Transverse colon (tissue), 4 donors: ENCODE data around the gene NBR1. TPM values are rescaled to one million over a fixed set of nuclear protein-coding genes. Genes with fewer than 3 reads are reported as not detected.
A peak's percentile ranks its signal among the peaks of the same experiment; 100 is the strongest.
"Not testable (repeated sequence)": the region's sequence is repeated elsewhere in the genome, so short reads cannot be mapped to it uniquely, and the experiment has no call there.

ENCODE experiments used
- DNase-seq: peaks from one replicate; pipeline ENCODE4 v3.0.0-alpha.2; 2019
- H3K27ac ChIP-seq, 4 donors: fragments of 200-600 bp; sonication (generic); 2 replicates each; pipeline ENCODE4 v1.5.1; 2016 to 2018; ENCODE audit warnings: inconsistent platforms in 4 of 4
- H3K27me3 ChIP-seq: fragments of 200-600 bp; sonication (generic); 2 replicates; pipeline ENCODE4 v1.5.1; 2017; ENCODE audit warnings: inconsistent platforms
- H3K36me3 ChIP-seq, 4 donors: fragments of 200-600 bp; sonication (generic); 2 replicates each; pipeline ENCODE4 v1.5.1; 2017 to 2019; ENCODE audit warnings: inconsistent platforms in 4 of 4
- H3K4me1 ChIP-seq, 4 donors: fragments of 200-600 bp; sonication (generic); 2 replicates each; pipeline ENCODE4 v1.5.1; 2017 to 2020; ENCODE audit warnings: inconsistent platforms in 4 of 4
- H3K4me3 ChIP-seq, 4 donors: fragments of 200-600 bp; sonication (generic); 1 replicate in 1 of 4; 2 replicates in 3 of 4; pipeline versions ENCODE4 v1.5.1 to v1.6.1; 2017 to 2019; ENCODE audit warnings: inconsistent platforms in 4 of 4
- H3K9me3 ChIP-seq, 2 donors: fragments of 200-600 bp; sonication (generic); 2 replicates each; pipeline ENCODE4 v1.5.1; 2017 to 2019; ENCODE audit warnings: inconsistent platforms in 2 of 2
- EP300 ChIP-seq: sonication (generic); formaldehyde crosslinking; IDR thresholded peaks from one replicate; pipeline ENCODE4 v1.6.1; 2017; ENCODE audit warnings: antibody characterized with exemption, low read depth
- POLR2A ChIP-seq: fragments of 450-650 bp; IDR thresholded peaks from one replicate; pipeline ENCODE4 v1.6.1; 2016; ENCODE audit warnings: antibody characterized with exemption, mild to moderate bottlenecking, moderate library complexity
- POLR2AphosphoS5 ChIP-seq, 3 donors: sonication (generic); formaldehyde crosslinking; IDR thresholded peaks; one replicate each; pipeline ENCODE4 v1.6.1; 2016; ENCODE audit warnings: antibody characterized with exemption in 3 of 3
- WGBS, 2 donors: methylation state at CpG; one replicate each; pipeline ENCODE4 v1.1.5; 2018; ENCODE audit warnings: low coverage in 1 of 2; 5-methylcytosine and 5-hydroxymethylcytosine counted together
- in situ Hi-C, 4 donors: fragments of 200-750 bp; cut with MboI; loops; one replicate each; pipeline versions ENCODE4 v1.15.0 to v1.15.1; 2017; ENCODE audit warnings: low sequenced_read_pairs in 3 of 4, low pct_ligation_motif_present in 1 of 4, low pct_unique_long_range_greater_than_20kb in 1 of 4
- intact Hi-C: fragments of 100-400 bp; cut with DNase I; formaldehyde crosslinking; loops from one replicate; pipeline ENCODE4 v1.15.1; 2023; ENCODE audit warnings: low total_unique reads
- total RNA-seq, 4 donors: library from RNA; depleted of rRNA; stranded (reverse); fragments of >200 nt; gene quantifications; one replicate each; pipeline ENCODE4 v1.1.0, GENCODE V29; 2016
- TF ChIP-seq, protein P1 (sequence below), 5 experiments: fragments of 200-600 bp in 3 of 5; fragments of 450-650 bp in 2 of 5; sonication (generic) in 3 of 5; IDR thresholded peaks; 1 replicate in 2 of 5; 2 replicates in 3 of 5; pipeline ENCODE4 v1.5.1; 2016 to 2017; ENCODE audit warnings: antibody characterized with exemption in 5 of 5, inconsistent platforms in 3 of 5, mild to moderate bottlenecking in 2 of 5, moderate library complexity in 1 of 5

The NBR1 gene
- total RNA-seq, 4 donors from 2014 or later = 62.5 to 156 (median 99.3) TPM

DNA sequence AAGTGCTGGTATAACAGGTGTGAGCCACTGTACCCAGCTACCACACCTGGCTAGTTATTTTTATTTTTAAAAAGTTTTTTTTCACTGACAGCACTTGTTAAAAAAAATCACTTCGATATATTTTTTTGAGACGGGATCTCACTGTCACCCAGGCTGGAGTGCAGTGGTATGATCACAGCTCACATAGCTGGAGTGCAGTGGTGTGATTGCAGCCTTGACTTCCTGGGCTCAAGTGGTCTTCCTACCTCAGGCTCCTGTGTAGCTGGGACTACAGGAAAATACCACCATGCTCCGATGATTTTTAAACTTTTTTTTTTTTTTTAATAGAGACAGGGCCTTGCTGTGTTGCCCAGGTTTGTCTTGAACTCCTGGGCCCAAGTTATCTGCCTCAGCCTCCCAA is 12.9 kb downstream of the NBR1 start:
- no peak for TF ChIP-seq POLR2A
- TF ChIP-seq, protein P1, sequence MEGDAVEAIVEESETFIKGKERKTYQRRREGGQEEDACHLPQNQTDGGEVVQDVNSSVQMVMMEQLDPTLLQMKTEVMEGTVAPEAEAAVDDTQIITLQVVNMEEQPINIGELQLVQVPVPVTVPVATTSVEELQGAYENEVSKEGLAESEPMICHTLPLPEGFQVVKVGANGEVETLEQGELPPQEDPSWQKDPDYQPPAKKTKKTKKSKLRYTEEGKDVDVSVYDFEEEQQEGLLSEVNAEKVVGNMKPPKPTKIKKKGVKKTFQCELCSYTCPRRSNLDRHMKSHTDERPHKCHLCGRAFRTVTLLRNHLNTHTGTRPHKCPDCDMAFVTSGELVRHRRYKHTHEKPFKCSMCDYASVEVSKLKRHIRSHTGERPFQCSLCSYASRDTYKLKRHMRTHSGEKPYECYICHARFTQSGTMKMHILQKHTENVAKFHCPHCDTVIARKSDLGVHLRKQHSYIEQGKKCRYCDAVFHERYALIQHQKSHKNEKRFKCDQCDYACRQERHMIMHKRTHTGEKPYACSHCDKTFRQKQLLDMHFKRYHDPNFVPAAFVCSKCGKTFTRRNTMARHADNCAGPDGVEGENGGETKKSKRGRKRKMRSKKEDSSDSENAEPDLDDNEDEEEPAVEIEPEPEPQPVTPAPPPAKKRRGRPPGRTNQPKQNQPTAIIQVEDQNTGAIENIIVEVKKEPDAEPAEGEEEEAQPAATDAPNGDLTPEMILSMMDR (IDR thresholded peaks at IDR 0.05) = no peak
- TF ChIP-seq EP300 = no peak
- no peak for TF ChIP-seq POLR2AphosphoS5 (IDR thresholded peaks at IDR 0.05)
- Histone ChIP-seq H3K27ac (no peak overlapping the region), H3K4me3 (no peak overlapping the region), H3K36me3 (peaks cover 0 to 75% (median 32%) of the 10 kb centered on the region in 4 donors), H3K9me3 (no peaks in the 10 kb centered on the region), H3K4me1 (no peaks in the 10 kb centered on the region), H3K27me3 (no peaks in the 10 kb centered on the region)
- intact Hi-C loops (no loop called here), in situ Hi-C loops (loop anchor here in 1 of 4 donors (25.0 kb wide), 1 partner anchor 153 kb away; no protein-coding TSS in a partner anchor)
- WGBS, 2 donors = 92 to 100% methylated on average over 2 to 3 of the region's 3 CpGs
- DNase-seq = no peak

DNA sequence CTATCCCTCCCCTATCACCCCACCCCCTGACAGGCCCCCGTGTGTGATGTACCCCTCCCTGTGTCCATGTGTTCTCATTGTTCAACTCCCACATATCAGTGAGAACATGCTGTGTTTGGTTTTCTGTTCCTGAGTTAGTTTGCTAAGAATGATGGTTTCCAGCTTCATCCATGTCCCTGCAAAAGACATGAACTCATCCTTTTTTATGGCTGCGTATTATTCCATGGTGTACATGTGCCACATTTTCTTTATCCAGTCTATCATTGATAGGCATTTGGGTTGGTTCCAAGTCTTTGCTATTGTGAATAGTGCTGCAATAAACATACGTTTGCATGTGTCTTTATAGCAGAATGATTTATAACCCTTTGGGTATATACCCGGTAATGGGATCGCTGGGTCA is 15.6 kb downstream of the NBR1 start:
- in situ Hi-C loops = loop anchor here in 1 of 4 donors (25.0 kb wide), 1 partner anchor 151 kb away; no protein-coding TSS in a partner anchor
- intact Hi-C loops = not testable (repeated sequence)

DNA sequence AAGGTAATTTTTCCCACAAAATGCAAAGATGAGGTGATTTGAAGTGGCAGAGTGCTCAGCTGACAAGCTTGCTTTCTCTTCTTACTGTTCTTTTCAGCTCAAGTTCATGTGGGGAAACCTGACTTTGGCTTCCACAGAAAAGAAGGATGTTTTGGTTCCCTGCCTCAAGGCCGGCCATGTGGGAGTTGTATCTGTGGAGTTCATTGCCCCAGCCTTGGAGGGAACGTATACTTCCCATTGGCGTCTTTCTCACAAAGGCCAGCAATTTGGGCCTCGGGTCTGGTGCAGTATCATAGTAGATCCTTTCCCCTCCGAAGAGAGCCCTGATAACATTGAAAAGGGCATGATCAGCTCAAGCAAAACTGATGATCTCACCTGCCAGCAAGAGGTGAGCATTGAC is 22.2 kb downstream of the NBR1 start:
- TF ChIP-seq POLR2AphosphoS5 (IDR thresholded peaks at IDR 0.05) (no peak), POLR2A (no peak), EP300 (no peak)
- Histone ChIP-seq H3K27me3 (no peaks in the 10 kb centered on the region), H3K27ac (no peak overlapping the region), H3K36me3 (peaks cover 0 to 98% (median 51%) of the 10 kb centered on the region in 4 donors), H3K4me3 (no peak overlapping the region), H3K4me1 (no peaks in the 10 kb centered on the region), H3K9me3 (no peaks in the 10 kb centered on the region)
- DNase-seq = no peak
- WGBS, 2 donors = 93 to 94% methylated on average over 3 to 5 of the region's 5 CpGs
- intact Hi-C loops (loop anchor here (2.0 kb wide), 1 partner anchor 46 kb away; no protein-coding TSS in a partner anchor), in situ Hi-C loops (loop anchor here in 1 of 4 donors (25.0 kb wide), 1 partner anchor 144 kb away; no protein-coding TSS in a partner anchor)

More for the DNA sequence above, 15.6 kb downstream of the NBR1 start:
- H3K36me3 ChIP-seq = peaks cover 0 to 79% (median 35%) of the 10 kb centered on the region in 4 donors
- WGBS, 2 donors = 84% methylated on average over 5 of the region's 5 CpGs
- H3K27me3 ChIP-seq, H3K9me3 ChIP-seq, H3K4me1 ChIP-seq, H3K27ac ChIP-seq, H3K4me3 ChIP-seq, DNase-seq: not testable (repeated sequence)

DNA sequence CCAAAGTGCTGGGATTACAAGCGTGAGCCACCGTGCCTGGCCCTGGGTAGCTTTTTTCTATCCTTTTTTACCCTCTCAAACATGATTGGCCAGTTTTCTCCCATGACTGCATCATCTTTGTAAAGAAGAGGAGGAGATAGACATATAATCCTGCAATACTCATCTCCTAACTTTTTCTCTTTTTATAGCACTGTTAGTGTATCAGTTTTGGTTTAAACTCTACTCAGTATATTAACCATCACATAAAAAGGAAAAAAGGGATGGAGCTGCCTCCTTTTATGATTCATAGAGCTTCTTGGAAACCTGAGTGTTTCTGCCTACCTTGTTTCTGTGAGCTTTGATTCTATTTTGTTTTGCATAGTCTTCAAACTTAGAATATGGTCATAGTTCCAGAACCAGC is 28.6 kb downstream of the NBR1 start:
- Histone ChIP-seq H3K4me3 (no peak overlapping the region), H3K4me1 (no peaks in the 10 kb centered on the region), H3K9me3 (no peaks in the 10 kb centered on the region), H3K27me3 (no peaks in the 10 kb centered on the region), H3K27ac (no peak overlapping the region), H3K36me3 (peaks cover 0 to 100% (median 50%) of the 10 kb centered on the region in 4 donors)
- in situ Hi-C loops = loop anchor here in 2 of 4 donors (25.0 kb wide), 3 partner anchors 113 to 288 kb away; partner anchors contain the start of gene DHX8 (in 1 of the 2)
- WGBS, 2 donors = 93% methylated on average over 2 of the region's 2 CpGs; no CpG with 5 or more reads in 1 of the 2 donors
- DNase-seq = no peak
- TF ChIP-seq EP300 = no peak
- intact Hi-C loops = no loop called here

DNA sequence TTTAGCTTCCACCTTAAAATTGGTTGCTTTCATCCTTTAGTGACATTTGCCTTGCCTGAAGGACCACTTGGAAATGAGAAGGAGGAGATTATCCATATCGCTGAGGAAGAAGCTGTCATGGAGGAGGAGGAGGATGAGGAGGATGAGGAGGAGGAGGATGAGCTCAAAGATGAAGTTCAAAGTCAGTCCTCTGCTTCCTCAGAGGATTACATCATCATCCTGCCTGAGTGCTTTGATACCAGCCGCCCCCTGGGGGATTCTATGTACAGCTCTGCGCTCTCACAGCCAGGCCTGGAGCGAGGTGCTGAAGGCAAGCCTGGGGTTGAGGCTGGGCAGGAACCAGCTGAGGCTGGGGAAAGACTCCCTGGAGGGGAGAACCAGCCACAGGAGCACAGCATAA is 29.1 kb downstream of the NBR1 start:
- 89 to 100% methylated on average over 2 to 4 of the region's 4 CpGs for WGBS, 2 donors
- Histone ChIP-seq H3K4me3 (no peak overlapping the region), H3K4me1 (no peaks in the 10 kb centered on the region), H3K9me3 (no peaks in the 10 kb centered on the region), H3K27ac (no peak overlapping the region), H3K36me3 (peaks cover 0 to 100% (median 50%) of the 10 kb centered on the region in 4 donors), H3K27me3 (no peaks in the 10 kb centered on the region)
- intact Hi-C loops = no loop called here
- in situ Hi-C loops = loop anchor here in 1 of 4 donors (25.0 kb wide), 2 partner anchors 112 to 287 kb away; partner anchors contain the start of gene DHX8
- no peak for DNase-seq
- TF ChIP-seq POLR2A (no peak), EP300 (no peak), POLR2AphosphoS5 (IDR thresholded peaks at IDR 0.05) (no peak)
- TF ChIP-seq, protein P1 (IDR thresholded peaks at IDR 0.05) = no peak

DNA sequence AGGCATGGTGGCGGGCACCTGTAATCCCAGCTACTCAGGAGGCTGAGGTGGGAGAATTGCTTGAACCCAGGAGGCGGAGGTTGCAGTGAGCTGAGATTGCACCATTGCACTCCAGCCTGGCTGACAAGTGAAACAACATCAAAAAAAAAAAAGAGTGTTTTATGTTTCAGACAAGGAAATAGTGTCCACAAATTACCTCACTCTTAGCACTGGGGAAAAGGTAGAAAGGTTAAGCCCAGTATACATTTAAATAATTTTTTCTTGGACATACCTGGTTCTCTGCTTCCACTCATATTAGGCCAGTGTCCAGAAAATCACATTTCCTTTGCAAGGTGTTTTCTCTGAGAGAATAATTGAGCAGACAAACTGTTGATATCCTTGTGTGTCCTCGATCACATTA is 32.0 kb downstream of the NBR1 start:
- H3K27me3 ChIP-seq, DNase-seq, intact Hi-C loops, H3K4me3 ChIP-seq, H3K4me1 ChIP-seq, H3K9me3 ChIP-seq: not testable (repeated sequence)
- 67 to 83% methylated on average over 1 to 3 of the region's 3 CpGs for WGBS, 2 donors
- in situ Hi-C loops = loop anchor here in 1 of 4 donors (25.0 kb wide), 2 partner anchors 109 to 284 kb away; partner anchors contain the start of gene DHX8
- Histone ChIP-seq H3K36me3 (peaks cover 0 to 90% (median 43%) of the 10 kb centered on the region in 4 donors), H3K27ac (peak overlapping the region in 2 of 4 donors; percentile 23 to 25)
